ENCODE data around the gene FRMD3.
A peak's percentile ranks its signal among the peaks of the same experiment; 100 is the strongest.

FRMD3 gene

GRCh38 chr9:83287021-83287420 is 251.2 kb downstream of the FRMD3 start:
- H3K9me3 ChIP-seq (ENCODE audit: control insufficient read depth, low read length): no peaks in the 10 kb centered on the region
- no peak overlapping the region for H3K14ac ChIP-seq (ENCODE audit: low read length in 2 of 2)
- 58% methylated on average over 1 of the region's 1 CpG for WGBS
- no peak overlapping the region for H2AFZ ChIP-seq (ENCODE audit: low read depth, low read length)
- H2BK15ac ChIP-seq (ENCODE audit: low read depth, poor library complexity, severe bottlenecking): no peak overlapping the region
- no peak overlapping the region for H3K27ac ChIP-seq (ENCODE audit: low read length, poor library complexity, severe bottlenecking)
- H3K36me3 ChIP-seq (ENCODE audit: control insufficient read depth in 1 of 2, insufficient read depth in 2 of 2, low read depth in 1 of 2, low read length in 2 of 2): no peaks in the 10 kb centered on the region
- no peak for DNase-seq
- H3K27me3 ChIP-seq (ENCODE audit: control insufficient read depth in 1 of 2, insufficient read depth in 1 of 2, low read length in 2 of 2): peaks cover 0 to 19% of the 10 kb centered on the region in 2 experiments
- H4K8ac ChIP-seq (ENCODE audit: low read length): no peak overlapping the region
- no peak overlapping the region for H2AK5ac ChIP-seq (ENCODE audit: low read length, severe bottlenecking)
- H2BK120ac ChIP-seq (ENCODE audit: low read depth, low read length): no peak overlapping the region
- no peaks in the 10 kb centered on the region for H3K4me1 ChIP-seq (ENCODE audit: control insufficient read depth, insufficient read depth, low read depth, low read length)
- no peak overlapping the region for H3K18ac ChIP-seq (ENCODE audit: low read depth in 1 of 2, low read length in 2 of 2)
- no peak overlapping the region for H2BK12ac ChIP-seq (ENCODE audit: low read length in 2 of 2)
- H2BK5ac ChIP-seq (ENCODE audit: low read depth, low read length, poor library complexity, severe bottlenecking): no peak overlapping the region
- no peak overlapping the region for H3K23ac ChIP-seq (ENCODE audit: low read length in 2 of 2)
- H4K91ac ChIP-seq (ENCODE audit: low read length): no peak overlapping the region
- H3K79me1 ChIP-seq (replicated peaks; ENCODE audit: low read length, poor library complexity, severe bottlenecking): no peaks in the 10 kb centered on the region
- H3K4ac ChIP-seq (ENCODE audit: low read depth in 1 of 2, low read length in 2 of 2): no peak overlapping the region
- no peak overlapping the region for H3K4me3 ChIP-seq (ENCODE audit: insufficient read depth in 1 of 2, low read depth in 1 of 2, low read length in 2 of 2)
- H3K4me2 ChIP-seq (ENCODE audit: low read length, poor library complexity, severe bottlenecking): no peak overlapping the region
- H3K9ac ChIP-seq (ENCODE audit: low read length): no peak overlapping the region

DNA sequence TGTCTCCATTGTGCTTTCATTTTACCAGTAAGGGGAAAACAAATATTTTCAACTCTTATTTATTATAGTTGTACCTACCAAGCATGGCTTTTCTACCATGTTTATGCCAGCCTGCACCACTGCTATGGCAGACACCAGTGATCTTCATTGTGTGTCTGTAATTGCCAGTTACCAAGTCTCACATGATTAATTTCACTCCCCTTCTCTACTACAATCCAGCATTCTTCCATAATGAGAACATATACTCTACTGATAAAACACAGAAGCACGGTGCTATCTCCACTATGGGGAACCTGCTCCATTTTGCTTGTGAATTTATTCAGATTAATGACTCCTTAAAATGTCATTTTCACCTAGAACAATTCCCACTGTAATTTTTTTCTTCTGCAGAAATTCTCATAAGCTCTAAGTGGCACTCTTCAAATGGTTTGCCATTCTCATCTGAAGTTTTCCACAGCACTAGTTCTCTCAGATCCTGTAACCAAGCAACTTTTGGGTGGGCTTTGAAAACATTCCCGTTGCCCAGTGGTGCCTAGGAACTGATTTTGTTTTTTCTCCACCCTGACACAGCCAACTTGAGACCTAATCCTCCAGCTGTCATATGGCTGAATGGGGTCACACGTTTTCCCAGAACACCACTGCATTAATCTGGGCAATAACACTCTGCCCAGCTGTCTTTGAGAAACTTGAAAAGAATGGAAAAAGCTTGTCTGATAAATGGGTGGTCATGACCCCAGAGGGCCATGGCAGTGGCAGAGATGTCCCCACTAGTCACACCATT is 252.6 kb downstream of the FRMD3 start:
- no peak overlapping the region for H3K4ac ChIP-seq (ENCODE audit: low read depth in 1 of 2, low read length in 2 of 2)
- H2BK15ac ChIP-seq (ENCODE audit: low read depth, poor library complexity, severe bottlenecking): no peak overlapping the region
- H3K14ac ChIP-seq (ENCODE audit: low read length in 2 of 2): no peak overlapping the region
- no peaks in the 10 kb centered on the region for H3K36me3 ChIP-seq (ENCODE audit: control insufficient read depth in 1 of 2, insufficient read depth in 2 of 2, low read depth in 1 of 2, low read length in 2 of 2)
- peaks cover 4% of the 10 kb centered on the region for H3K4me1 ChIP-seq (ENCODE audit: control insufficient read depth, insufficient read depth, low read depth, low read length)
- no peaks in the 10 kb centered on the region for H3K79me1 ChIP-seq (replicated peaks; ENCODE audit: low read length, poor library complexity, severe bottlenecking)
- no peak overlapping the region for H3K27ac ChIP-seq (ENCODE audit: low read length, poor library complexity, severe bottlenecking)
- no peak overlapping the region for H3K4me2 ChIP-seq (ENCODE audit: low read length, poor library complexity, severe bottlenecking)
- H2AK5ac ChIP-seq (ENCODE audit: low read length, severe bottlenecking): no peak overlapping the region
- H3K4me3 ChIP-seq (ENCODE audit: insufficient read depth in 1 of 2, low read depth in 1 of 2, low read length in 2 of 2): no peak overlapping the region
- 47% methylated on average over 2 of the region's 3 CpGs for WGBS
- no peak overlapping the region for H2BK5ac ChIP-seq (ENCODE audit: low read depth, low read length, poor library complexity, severe bottlenecking)
- no peak overlapping the region for H2BK120ac ChIP-seq (ENCODE audit: low read depth, low read length)
- no peak overlapping the region for H3K9ac ChIP-seq (ENCODE audit: low read length)
- no peak overlapping the region for H3K18ac ChIP-seq (ENCODE audit: low read depth in 1 of 2, low read length in 2 of 2)
- H4K91ac ChIP-seq (ENCODE audit: low read length): no peak overlapping the region
- H3K23ac ChIP-seq (ENCODE audit: low read length in 2 of 2): no peak overlapping the region
- H2BK12ac ChIP-seq (ENCODE audit: low read length in 2 of 2): no peak overlapping the region
- peaks cover 0 to 8% of the 10 kb centered on the region in 2 experiments for H3K27me3 ChIP-seq (ENCODE audit: control insufficient read depth in 1 of 2, insufficient read depth in 1 of 2, low read length in 2 of 2)
- no peak overlapping the region for H4K8ac ChIP-seq (ENCODE audit: low read length)
- H3K9me3 ChIP-seq (ENCODE audit: control insufficient read depth, low read length): no peaks in the 10 kb centered on the region
- no peak overlapping the region for H2AFZ ChIP-seq (ENCODE audit: low read depth, low read length)
- DNase-seq: no peak

DNA sequence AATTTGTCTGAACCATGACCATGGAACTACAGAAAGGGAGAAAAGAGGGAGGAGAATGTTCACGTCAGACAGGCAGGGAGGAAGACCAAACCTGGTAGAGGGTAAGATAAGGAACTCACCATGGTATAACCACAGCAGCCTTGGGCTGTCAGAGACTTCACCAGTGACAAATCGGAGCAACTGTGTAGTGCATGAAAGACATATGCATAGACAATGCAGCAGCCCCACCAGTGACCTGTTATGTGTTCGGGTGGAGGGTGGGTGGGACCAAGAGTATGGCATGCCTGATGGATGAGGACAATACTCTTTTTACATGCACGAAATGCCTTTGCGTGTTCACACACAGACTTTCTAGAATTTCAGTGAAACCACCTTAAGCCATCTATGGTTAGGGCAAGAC is 253.5 kb downstream of the FRMD3 start:
- H2BK5ac ChIP-seq (ENCODE audit: low read depth, low read length, poor library complexity, severe bottlenecking): no peak overlapping the region
- H3K18ac ChIP-seq (ENCODE audit: low read depth in 1 of 2, low read length in 2 of 2): no peak overlapping the region
- no peaks in the 10 kb centered on the region for H3K79me1 ChIP-seq (replicated peaks; ENCODE audit: low read length, poor library complexity, severe bottlenecking)
- no peak overlapping the region for H2AK5ac ChIP-seq (ENCODE audit: low read length, severe bottlenecking)
- no peak for DNase-seq
- H3K9me3 ChIP-seq (ENCODE audit: control insufficient read depth, low read length): no peaks in the 10 kb centered on the region
- 95% methylated on average over 5 of the region's 5 CpGs for WGBS
- no peaks in the 10 kb centered on the region for H3K36me3 ChIP-seq (ENCODE audit: control insufficient read depth in 1 of 2, insufficient read depth in 2 of 2, low read depth in 1 of 2, low read length in 2 of 2)
- H3K4me3 ChIP-seq (ENCODE audit: insufficient read depth in 1 of 2, low read depth in 1 of 2, low read length in 2 of 2): no peak overlapping the region
- no peak overlapping the region for H2BK120ac ChIP-seq (ENCODE audit: low read depth, low read length)
- H3K23ac ChIP-seq (ENCODE audit: low read length in 2 of 2): no peak overlapping the region
- no peak overlapping the region for H3K27ac ChIP-seq (ENCODE audit: low read length, poor library complexity, severe bottlenecking)
- no peak overlapping the region for H2BK15ac ChIP-seq (ENCODE audit: low read depth, poor library complexity, severe bottlenecking)
- H3K4me2 ChIP-seq (ENCODE audit: low read length, poor library complexity, severe bottlenecking): no peak overlapping the region
- H4K91ac ChIP-seq (ENCODE audit: low read length): no peak overlapping the region
- peaks cover 4% of the 10 kb centered on the region for H3K4me1 ChIP-seq (ENCODE audit: control insufficient read depth, insufficient read depth, low read depth, low read length)
- no peak overlapping the region for H2BK12ac ChIP-seq (ENCODE audit: low read length in 2 of 2)
- H2AFZ ChIP-seq (ENCODE audit: low read depth, low read length): no peak overlapping the region
- peaks cover 0 to 4% of the 10 kb centered on the region in 2 experiments for H3K27me3 ChIP-seq (ENCODE audit: control insufficient read depth in 1 of 2, insufficient read depth in 1 of 2, low read length in 2 of 2)
- no peak overlapping the region for H3K4ac ChIP-seq (ENCODE audit: low read depth in 1 of 2, low read length in 2 of 2)
- H3K9ac ChIP-seq (ENCODE audit: low read length): no peak overlapping the region
- peak overlapping the region in 1 of 2 experiments; percentile 18 for H3K14ac ChIP-seq (ENCODE audit: low read length in 2 of 2)
- no peak overlapping the region for H4K8ac ChIP-seq (ENCODE audit: low read length)

- Histone ChIP-seq H3K79me1 (replicated peaks; ENCODE audit: low read length, poor library complexity, severe bottlenecking) (no peaks in the 10 kb centered on the region), H4K91ac (ENCODE audit: low read length) (no peak overlapping the region), H3K27me3 (ENCODE audit: control insufficient read depth in 1 of 2, insufficient read depth in 1 of 2, low read length in 2 of 2) (peaks cover 0 to 4% of the 10 kb centered on the region in 2 experiments), H2BK120ac (ENCODE audit: low read depth, low read length) (no peak overlapping the region), H3K9me3 (ENCODE audit: control insufficient read depth, low read length) (no peaks in the 10 kb centered on the region), H3K4me2 (ENCODE audit: low read length, poor library complexity, severe bottlenecking) (no peak overlapping the region), H3K4ac (ENCODE audit: low read depth in 1 of 2, low read length in 2 of 2) (no peak overlapping the region), H3K9ac (ENCODE audit: low read length) (no peak overlapping the region), H2BK15ac (ENCODE audit: low read depth, poor library complexity, severe bottlenecking) (no peak overlapping the region), H3K36me3 (ENCODE audit: control insufficient read depth in 1 of 2, insufficient read depth in 2 of 2, low read depth in 1 of 2, low read length in 2 of 2) (no peaks in the 10 kb centered on the region), H4K8ac (ENCODE audit: low read length) (no peak overlapping the region), H3K23ac (ENCODE audit: low read length in 2 of 2) (no peak overlapping the region), H3K4me3 (ENCODE audit: insufficient read depth in 1 of 2, low read depth in 1 of 2, low read length in 2 of 2) (no peak overlapping the region), H2AK5ac (ENCODE audit: low read length, severe bottlenecking) (no peak overlapping the region), H2BK12ac (ENCODE audit: low read length in 2 of 2) (no peak overlapping the region), H3K14ac (ENCODE audit: low read length in 2 of 2) (no peak overlapping the region), H3K27ac (ENCODE audit: low read length, poor library complexity, severe bottlenecking) (no peak overlapping the region), H2AFZ (ENCODE audit: low read depth, low read length) (no peak overlapping the region), H3K4me1 (ENCODE audit: control insufficient read depth, insufficient read depth, low read depth, low read length) (peaks cover 4% of the 10 kb centered on the region), H2BK5ac (ENCODE audit: low read depth, low read length, poor library complexity, severe bottlenecking) (no peak overlapping the region), H3K18ac (ENCODE audit: low read depth in 1 of 2, low read length in 2 of 2) (no peak overlapping the region)
- DNase-seq: no peak
- WGBS: 82% methylated on average over 2 of the region's 2 CpGs
Measured at GRCh38 chr9:83283528-83283927, 254.7 kb downstream of the FRMD3 start.
